ENCODE measurements around the gene FBN1.

FBN1 gene

GRCh38 chr15:48402427-48403177, 242.9 kb downstream of the FBN1 start:
- no peaks in the 10 kb centered on the region for H4K20me1 ChIP-seq
- H3K9ac ChIP-seq = no peak overlapping the region
- TF ChIP-seq Cebpa-rat (IDR thresholded peaks at IDR 0.05) = no peak
- no peak overlapping the region for H3K4me3 ChIP-seq
- no peaks in the 10 kb centered on the region for H3K4me1 ChIP-seq
- H3K27me3 ChIP-seq = no peaks in the 10 kb centered on the region
- H3K27ac ChIP-seq = no peak overlapping the region
- no peaks in the 10 kb centered on the region for H3K9me3 ChIP-seq
- H3K36me3 ChIP-seq = no peaks in the 10 kb centered on the region
- no peak overlapping the region for H3K4me2 ChIP-seq

- H3K9me3 ChIP-seq = no peaks in the 10 kb centered on the region
- H3K27ac ChIP-seq = no peak overlapping the region
- H3K4me2 ChIP-seq = no peak overlapping the region
- H3K27me3 ChIP-seq = no peaks in the 10 kb centered on the region
- H3K9ac ChIP-seq = no peak overlapping the region
- no peaks in the 10 kb centered on the region for H3K36me3 ChIP-seq
- no peaks in the 10 kb centered on the region for H3K4me1 ChIP-seq
- TF ChIP-seq Cebpa-rat (IDR thresholded peaks at IDR 0.05) = no peak
- no peak overlapping the region for H3K4me3 ChIP-seq
- H4K20me1 ChIP-seq = no peaks in the 10 kb centered on the region
These were observed 245.4 kb downstream of the FBN1 start for GRCh38 chr15:48400086-48400485.

- no peaks in the 10 kb centered on the region for H3K36me3 ChIP-seq
These were observed 247.7 kb downstream of the FBN1 start for GRCh38 chr15:48397841-48398240.

GRCh38 chr15:48396020-48396419, 249.5 kb downstream of the FBN1 start:
- Histone ChIP-seq H3K4me1 (no peaks in the 10 kb centered on the region), H3K27ac (no peak overlapping the region), H3K9ac (no peak overlapping the region), H3K9me3 (no peaks in the 10 kb centered on the region), H3K27me3 (no peaks in the 10 kb centered on the region), H3K36me3 (no peaks in the 10 kb centered on the region), H4K20me1 (no peaks in the 10 kb centered on the region), H3K4me3 (no peak overlapping the region), H3K4me2 (no peak overlapping the region)
- TF ChIP-seq Cebpa-rat (IDR thresholded peaks at IDR 0.05) = no peak

More at GRCh38 chr15:48397841-48398240, 247.7 kb downstream of the FBN1 start:
- Histone ChIP-seq H3K4me1 (no peaks in the 10 kb centered on the region), H3K4me2 (no peak overlapping the region), H3K9me3 (no peaks in the 10 kb centered on the region), H4K20me1 (no peaks in the 10 kb centered on the region), H3K4me3 (no peak overlapping the region), H3K27me3 (no peaks in the 10 kb centered on the region), H3K27ac (no peak overlapping the region), H3K9ac (no peak overlapping the region)
- TF ChIP-seq Cebpa-rat (IDR thresholded peaks at IDR 0.05) = no peak

- Histone ChIP-seq H3K27me3 (no peaks in the 10 kb centered on the region), H3K27ac (no peak overlapping the region), H3K4me2 (no peak overlapping the region), H3K9me3 (no peaks in the 10 kb centered on the region), H3K4me3 (no peak overlapping the region), H4K20me1 (no peaks in the 10 kb centered on the region), H3K9ac (no peak overlapping the region), H3K4me1 (no peaks in the 10 kb centered on the region), H3K36me3 (no peaks in the 10 kb centered on the region)
- no peak for TF ChIP-seq Cebpa-rat (IDR thresholded peaks at IDR 0.05)
These were observed 249.9 kb downstream of the FBN1 start for GRCh38 chr15:48395521-48396011.

GRCh38 chr15:48394970-48395369, 250.5 kb downstream of the FBN1 start:
- Histone ChIP-seq H3K4me1 (no peaks in the 10 kb centered on the region), H3K9ac (no peak overlapping the region), H3K4me2 (no peak overlapping the region), H3K27ac (no peak overlapping the region), H4K20me1 (no peaks in the 10 kb centered on the region), H3K4me3 (no peak overlapping the region), H3K27me3 (no peaks in the 10 kb centered on the region), H3K36me3 (no peaks in the 10 kb centered on the region), H3K9me3 (no peaks in the 10 kb centered on the region)
- no peak for TF ChIP-seq Cebpa-rat (IDR thresholded peaks at IDR 0.05)

- Histone ChIP-seq H3K36me3 (no peaks in the 10 kb centered on the region), H3K4me3 (no peak overlapping the region), H3K4me2 (no peak overlapping the region), H3K9ac (no peak overlapping the region), H3K9me3 (no peaks in the 10 kb centered on the region), H3K27ac (no peak overlapping the region), H4K20me1 (no peaks in the 10 kb centered on the region), H3K27me3 (no peaks in the 10 kb centered on the region), H3K4me1 (no peaks in the 10 kb centered on the region)
- no peak for TF ChIP-seq Cebpa-rat (IDR thresholded peaks at IDR 0.05)
These were observed 251.6 kb downstream of the FBN1 start for GRCh38 chr15:48393645-48394506.

- TF ChIP-seq Cebpa-rat (IDR thresholded peaks at IDR 0.05) = no peak
- no peaks in the 10 kb centered on the region for H3K4me1 ChIP-seq
- H3K27me3 ChIP-seq = no peaks in the 10 kb centered on the region
- no peak overlapping the region for H3K27ac ChIP-seq
- H4K20me1 ChIP-seq = no peaks in the 10 kb centered on the region
- H3K4me3 ChIP-seq = no peak overlapping the region
- H3K36me3 ChIP-seq = no peaks in the 10 kb centered on the region
- H3K4me2 ChIP-seq = no peak overlapping the region
- H3K9ac ChIP-seq = no peak overlapping the region
- no peaks in the 10 kb centered on the region for H3K9me3 ChIP-seq
These were observed 253.2 kb downstream of the FBN1 start for GRCh38 chr15:48392356-48392755.

GRCh38 chr15:48391950-48392349, 253.6 kb downstream of the FBN1 start:
- Histone ChIP-seq H3K9me3 (no peaks in the 10 kb centered on the region), H3K9ac (no peak overlapping the region), H4K20me1 (no peaks in the 10 kb centered on the region), H3K27me3 (no peaks in the 10 kb centered on the region), H3K36me3 (no peaks in the 10 kb centered on the region), H3K27ac (no peak overlapping the region), H3K4me1 (no peaks in the 10 kb centered on the region), H3K4me3 (no peak overlapping the region), H3K4me2 (no peak overlapping the region)
- TF ChIP-seq Cebpa-rat (IDR thresholded peaks at IDR 0.05) = no peak

- Histone ChIP-seq H3K36me3 (no peaks in the 10 kb centered on the region), H3K4me2 (no peak overlapping the region), H3K4me3 (no peak overlapping the region), H3K4me1 (peaks cover 10% of the 10 kb centered on the region), H3K27ac (no peak overlapping the region), H3K9ac (no peak overlapping the region), H3K9me3 (no peaks in the 10 kb centered on the region), H3K27me3 (no peaks in the 10 kb centered on the region), H4K20me1 (no peaks in the 10 kb centered on the region)
- TF ChIP-seq Cebpa-rat (IDR thresholded peaks at IDR 0.05) = no peak
These were observed 255.8 kb downstream of the FBN1 start for GRCh38 chr15:48389691-48390143.

Data from BLaER1 (cell line).